Right renal cortex interstitium (tissue), 3 donors: ENCODE results near the gene AK2. TPM values are rescaled to one million over a fixed set of nuclear protein-coding genes. Genes with fewer than 3 reads are reported as not detected.
"Not testable (repeated sequence)": the region's sequence is repeated elsewhere in the genome, so short reads cannot be mapped to it uniquely, and the experiment has no call there.

Experiments used
- DNase-seq, 3 donors: peaks; one replicate each; pipeline ENCODE4 v3.0.0-alpha.2; 2013; ENCODE audit warnings: low read depth in 3 of 3, low spot score in 2 of 3
- polyA plus RNA-seq, 3 donors: library from polyadenylated mRNA; unstranded; fragments of 120-200 nt; gene quantifications; one replicate each; pipeline ENCODE4 v1.2.1, GENCODE V29; 2013; ENCODE audit not compliant: insufficient read length in 3 of 3

Gene AK2
- polyA plus RNA-seq = 100 to 1,000 TPM; 198 to 213 (median 208) TPM

- DNase-seq = peak; percentile 83 to 94 (median 83)
These were observed at the start of gene AK2 for GRCh38 chr1:33036526-33037503. Gene AK2, minus strand, starts transcription at chr1:33036883. Its CDS starts 55 bp downstream, at chr1:33036828.

GRCh38 chr1:33086384-33086850, 49.7 kb upstream of the AK2 start:
- peak in 2 of 3 donors; percentile 45 to 57 for DNase-seq

- DNase-seq = no peak
These were observed 48.6 kb upstream of the AK2 start for GRCh38 chr1:33085332-33085731.

GRCh38 chr1:33082575-33083108, 46.0 kb upstream of the AK2 start:
- no peak for DNase-seq

- DNase-seq = no peak
These were observed 45.0 kb upstream of the AK2 start for GRCh38 chr1:33081554-33082305.

GRCh38 chr1:33080885-33081553, 44.3 kb upstream of the AK2 start, which contains the start of gene AZIN2:
Gene AZIN2, plus strand, starts transcription at chr1:33081153. Its CDS starts 1,097 bp downstream, at chr1:33082250.
- DNase-seq = peak; percentile 83 to 88 (median 87)

GRCh38 chr1:33080373-33080772, 43.7 kb upstream of the AK2 start:
- DNase-seq = no peak

GRCh38 chr1:33078030-33078591, 41.4 kb upstream of the AK2 start:
- DNase-seq = no peak

- no peak for DNase-seq
These were observed 37.7 kb upstream of the AK2 start for GRCh38 chr1:33074193-33074945.

- no peak for DNase-seq
These were observed 36.0 kb upstream of the AK2 start for GRCh38 chr1:33072707-33073106.

- DNase-seq = no peak
These were observed 33.9 kb upstream of the AK2 start for GRCh38 chr1:33070628-33071027.

GRCh38 chr1:33068108-33068507, 31.4 kb upstream of the AK2 start:
- not testable (repeated sequence) for DNase-seq

GRCh38 chr1:33066477-33066876, 29.8 kb upstream of the AK2 start:
- DNase-seq = not testable (repeated sequence)

- no peak for DNase-seq
These were observed 28.6 kb upstream of the AK2 start for GRCh38 chr1:33065301-33065700.

GRCh38 chr1:33064284-33064683, 27.6 kb upstream of the AK2 start:
- DNase-seq = not testable (repeated sequence)

- DNase-seq = no peak
These were observed 25.2 kb upstream of the AK2 start for GRCh38 chr1:33061834-33062233.

GRCh38 chr1:33060579-33061083, 23.9 kb upstream of the AK2 start:
- DNase-seq = no peak

- no peak for DNase-seq
These were observed 20.4 kb upstream of the AK2 start for GRCh38 chr1:33057095-33057494.

GRCh38 chr1:33056426-33056825, 19.7 kb upstream of the AK2 start:
- no peak for DNase-seq
